ENCODE results near the gene FARS2.

DNA sequence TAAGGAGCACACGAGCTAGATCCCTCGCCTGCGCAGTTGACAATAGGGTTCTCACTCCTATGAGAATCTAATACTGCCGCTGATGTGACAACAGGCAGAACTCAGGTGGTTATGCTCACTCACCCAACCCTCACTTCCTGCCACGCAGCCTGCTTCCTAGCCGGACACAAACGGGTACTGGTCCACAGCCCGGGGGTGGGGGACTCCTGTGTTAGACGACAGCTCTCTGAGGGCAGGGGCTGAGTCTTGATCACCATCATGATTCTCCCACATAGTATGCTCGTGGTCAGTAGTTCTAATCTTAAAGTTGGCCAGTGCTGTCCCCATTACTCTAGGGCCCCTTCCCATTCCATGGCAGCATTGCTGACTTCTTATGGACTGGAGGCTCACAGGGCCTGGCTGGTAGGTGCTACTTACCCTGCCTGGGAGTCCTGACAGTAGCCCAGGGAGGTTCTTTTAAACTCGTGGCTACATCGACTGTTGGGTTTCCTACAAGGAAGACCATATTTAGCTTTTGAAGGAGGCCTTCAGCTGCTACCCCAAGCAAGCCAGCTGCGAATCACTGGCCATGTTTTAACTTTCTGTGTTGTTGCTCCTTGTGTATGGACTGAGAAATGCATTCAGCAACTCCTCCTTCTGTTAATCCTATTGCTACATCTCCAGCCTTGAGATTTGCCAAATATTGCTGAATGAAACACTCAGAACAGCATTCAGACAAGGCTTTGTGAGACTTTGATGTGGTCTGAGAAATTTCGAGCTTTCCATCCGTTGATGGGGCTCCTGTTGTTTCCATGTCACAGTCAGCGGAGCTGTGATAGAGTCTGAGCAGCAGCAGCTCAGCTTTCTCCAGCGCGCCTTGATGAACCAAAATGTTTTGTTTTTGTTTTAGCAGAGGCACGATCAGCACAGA is 445.1 kb downstream of the FARS2 start:
- TF ChIP-seq, protein P1, sequence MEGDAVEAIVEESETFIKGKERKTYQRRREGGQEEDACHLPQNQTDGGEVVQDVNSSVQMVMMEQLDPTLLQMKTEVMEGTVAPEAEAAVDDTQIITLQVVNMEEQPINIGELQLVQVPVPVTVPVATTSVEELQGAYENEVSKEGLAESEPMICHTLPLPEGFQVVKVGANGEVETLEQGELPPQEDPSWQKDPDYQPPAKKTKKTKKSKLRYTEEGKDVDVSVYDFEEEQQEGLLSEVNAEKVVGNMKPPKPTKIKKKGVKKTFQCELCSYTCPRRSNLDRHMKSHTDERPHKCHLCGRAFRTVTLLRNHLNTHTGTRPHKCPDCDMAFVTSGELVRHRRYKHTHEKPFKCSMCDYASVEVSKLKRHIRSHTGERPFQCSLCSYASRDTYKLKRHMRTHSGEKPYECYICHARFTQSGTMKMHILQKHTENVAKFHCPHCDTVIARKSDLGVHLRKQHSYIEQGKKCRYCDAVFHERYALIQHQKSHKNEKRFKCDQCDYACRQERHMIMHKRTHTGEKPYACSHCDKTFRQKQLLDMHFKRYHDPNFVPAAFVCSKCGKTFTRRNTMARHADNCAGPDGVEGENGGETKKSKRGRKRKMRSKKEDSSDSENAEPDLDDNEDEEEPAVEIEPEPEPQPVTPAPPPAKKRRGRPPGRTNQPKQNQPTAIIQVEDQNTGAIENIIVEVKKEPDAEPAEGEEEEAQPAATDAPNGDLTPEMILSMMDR (IDR thresholded peaks at IDR 0.05), result no peak
- no peak for TF ChIP-seq POLR2A (IDR thresholded peaks at IDR 0.05)
